PC-9 (cell line): ENCODE results near the gene SF3B2.
"Not testable (repeated sequence)": the region's sequence is repeated elsewhere in the genome, so short reads cannot be mapped to it uniquely, and the experiment has no call there.

Experiments
- CTCF ChIP-seq: fragments of 200-600 bp; sonication (generic); conservative IDR thresholded peaks from 2 replicates; pipeline ENCODE4 v1.6.1; 2017; ENCODE audit warnings: mixed run types, antibody characterized with exemption, mild to moderate bottlenecking, moderate library complexity
- EZH2 ChIP-seq: fragments of 200-600 bp; sonication (generic); IDR thresholded peaks from 2 replicates; pipeline ENCODE4 v1.8.0; 2017; ENCODE audit warnings: antibody characterized with exemption, low read depth

GRCh38 chr11:66099746-66100145 lies 47.6 kb downstream of the SF3B2 start:
- not testable (repeated sequence) for TF ChIP-seq CTCF, EZH2
